H1 (cell line): ENCODE data around the gene MREG. TPM values are rescaled to one million over a fixed set of nuclear protein-coding genes. Genes with fewer than 3 reads are reported as not detected.

ENCODE experiments used
- CTBP2 ChIP-seq: IDR thresholded peaks from 2 replicates; pipeline ENCODE4 v1.7.0; 2011; ENCODE audit warnings: borderline replicate concordance, mild to moderate bottlenecking, moderate library complexity, mixed read lengths, low read length; ENCODE audit not compliant: insufficient read depth, insufficient read length
- PHF8 ChIP-seq: fragments of 200-600 bp; sonication (generic); conservative IDR thresholded peaks from 2 replicates; pipeline ENCODE4 v1.7.1; 2012; ENCODE audit warnings: low read depth, mild to moderate bottlenecking, inconsistent platforms, low read length, moderate library complexity
- RBBP5 ChIP-seq: IDR thresholded peaks from 2 replicates; pipeline ENCODE4 v1.7.1; 2012; ENCODE audit warnings: low read depth, mild to moderate bottlenecking, inconsistent platforms, low read length, moderate library complexity, borderline replicate concordance
- polyA plus RNA-seq, 7 experiments: library from polyadenylated mRNA; depleted of rRNA in 3 of 7; stranded (reverse) in 5 of 7; unstranded in 2 of 7; fragments of >200 nt in 5 of 7; fragments of 200-250 nt in 2 of 7; gene quantifications; 1 replicate in 5 of 7; 2 replicates in 1 of 7; 4 replicates in 1 of 7; pipeline versions ENCODE4 v1.2.1 to v1.2.3, GENCODE V29; 2011 to 2013; ENCODE audit warnings: missing spikeins in 2 of 7, mixed read lengths in 2 of 7
- total RNA-seq: library from RNA; stranded (reverse); fragmentation: NEBNext Ultra II Directional; extraction: Animal tissue kit (Norgen Biotek cat#: 25700); gene quantifications from 2 replicates; pipeline ENCODE4 v1.2.1, GENCODE V29; 2021

Gene MREG
- total and polyA plus RNA-seq, 2 of the 8 experiments (the other 6 are each of a cell fraction or from before 2014, with no cell fraction given): 7.5 to 31.9 TPM

GRCh38 chr2:215985257-215985656 lies 28.1 kb downstream of the MREG start (continued):
- TF ChIP-seq CTBP2: no peak
- TF ChIP-seq RBBP5: no peak
- TF ChIP-seq PHF8: no peak
